ENCODE results near the gene GOLGA6L7. TPM values are rescaled to one million over a fixed set of nuclear protein-coding genes. Genes with fewer than 3 reads are reported as not detected.

The GOLGA6L7 gene
- total RNA-seq, 1 experiment from 2014 or later, result not detected

DNA sequence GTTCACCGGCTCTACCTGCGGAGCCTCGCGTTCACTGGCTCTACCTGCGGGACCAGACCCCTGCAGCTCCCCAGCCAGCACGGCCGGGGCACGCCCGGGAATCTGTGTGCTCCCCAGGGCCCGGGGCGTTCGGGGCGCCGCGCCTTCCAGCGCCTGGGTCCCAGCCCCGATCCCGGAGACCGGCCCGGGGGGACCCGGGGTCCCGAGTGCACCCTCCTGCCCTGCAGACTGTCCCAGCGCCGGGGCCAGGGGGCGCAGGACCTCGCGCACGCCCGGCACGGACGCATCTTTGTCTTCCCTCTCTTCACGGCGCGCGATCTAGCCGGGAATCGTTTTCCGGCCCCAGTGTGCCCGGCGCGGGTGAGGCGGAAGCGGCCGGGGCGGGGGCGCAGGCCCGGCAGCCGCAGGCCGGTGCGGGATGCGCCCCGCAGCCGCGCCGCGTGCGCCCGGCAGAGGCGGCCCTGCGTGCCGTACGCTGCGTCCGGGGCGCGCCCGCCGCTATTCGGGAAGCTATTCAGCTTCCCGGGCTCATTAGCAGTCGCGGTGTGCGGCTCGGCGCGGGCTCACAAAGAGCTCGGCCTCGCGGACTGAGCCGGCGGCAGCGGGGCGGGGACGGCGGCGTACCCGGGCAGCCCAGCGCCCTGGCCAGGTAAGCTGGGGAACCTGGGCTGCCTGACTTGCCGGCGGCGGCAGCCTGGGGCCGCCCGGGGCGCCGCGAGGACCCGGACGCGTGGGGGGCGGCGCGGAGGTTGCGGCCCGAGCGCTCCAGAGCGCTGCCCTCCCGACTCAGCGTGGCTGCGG lies 37.4 kb upstream of the GOLGA6L7 start, which contains the start of gene APBA2:
APBA2 (plus strand) TSS at position 345 of the 801 bp plus-strand sequence. CDS start 167,911 bp downstream, outside the sequence.
- H3K9me3 Mint-ChIP-seq (ENCODE audit: unreplicated experiment), result no peaks in the 10 kb centered on the region
- no peaks in the 10 kb centered on the region for H3K4me1 Mint-ChIP-seq (ENCODE audit: insufficient read depth, unreplicated experiment)
- ChIA-PET CTCF (interaction anchor here (0.5 kb wide), 1 partner anchor 15 kb away, joined by 3 read pairs; no protein-coding TSS in a partner anchor), POLR2A (no interaction called here)
- H3K27ac Mint-ChIP-seq (ENCODE audit: low read depth, unreplicated experiment), result no peak within 1 kb of the TSS
- no peaks in the 10 kb centered on the region for H3K27me3 Mint-ChIP-seq (ENCODE audit: insufficient read depth, unreplicated experiment)
- H3K36me3 Mint-ChIP-seq (ENCODE audit: insufficient read depth, unreplicated experiment), result peaks cover 6% of the 10 kb centered on the region
- intact Hi-C loops (cut with micrococcal nuclease), result no loop called here
- DNase-seq (ENCODE audit: unreplicated experiment), result no peak
- no TSS peak for BruUV-seq (replicated peaks)
- H3K4me3 Mint-ChIP-seq (ENCODE audit: unreplicated experiment), result no peak within 1 kb of the TSS
- TF ChIP-seq, protein P1, sequence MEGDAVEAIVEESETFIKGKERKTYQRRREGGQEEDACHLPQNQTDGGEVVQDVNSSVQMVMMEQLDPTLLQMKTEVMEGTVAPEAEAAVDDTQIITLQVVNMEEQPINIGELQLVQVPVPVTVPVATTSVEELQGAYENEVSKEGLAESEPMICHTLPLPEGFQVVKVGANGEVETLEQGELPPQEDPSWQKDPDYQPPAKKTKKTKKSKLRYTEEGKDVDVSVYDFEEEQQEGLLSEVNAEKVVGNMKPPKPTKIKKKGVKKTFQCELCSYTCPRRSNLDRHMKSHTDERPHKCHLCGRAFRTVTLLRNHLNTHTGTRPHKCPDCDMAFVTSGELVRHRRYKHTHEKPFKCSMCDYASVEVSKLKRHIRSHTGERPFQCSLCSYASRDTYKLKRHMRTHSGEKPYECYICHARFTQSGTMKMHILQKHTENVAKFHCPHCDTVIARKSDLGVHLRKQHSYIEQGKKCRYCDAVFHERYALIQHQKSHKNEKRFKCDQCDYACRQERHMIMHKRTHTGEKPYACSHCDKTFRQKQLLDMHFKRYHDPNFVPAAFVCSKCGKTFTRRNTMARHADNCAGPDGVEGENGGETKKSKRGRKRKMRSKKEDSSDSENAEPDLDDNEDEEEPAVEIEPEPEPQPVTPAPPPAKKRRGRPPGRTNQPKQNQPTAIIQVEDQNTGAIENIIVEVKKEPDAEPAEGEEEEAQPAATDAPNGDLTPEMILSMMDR (IDR thresholded peaks at IDR 0.05; ENCODE audit: unreplicated experiment), result no peak

DNA sequence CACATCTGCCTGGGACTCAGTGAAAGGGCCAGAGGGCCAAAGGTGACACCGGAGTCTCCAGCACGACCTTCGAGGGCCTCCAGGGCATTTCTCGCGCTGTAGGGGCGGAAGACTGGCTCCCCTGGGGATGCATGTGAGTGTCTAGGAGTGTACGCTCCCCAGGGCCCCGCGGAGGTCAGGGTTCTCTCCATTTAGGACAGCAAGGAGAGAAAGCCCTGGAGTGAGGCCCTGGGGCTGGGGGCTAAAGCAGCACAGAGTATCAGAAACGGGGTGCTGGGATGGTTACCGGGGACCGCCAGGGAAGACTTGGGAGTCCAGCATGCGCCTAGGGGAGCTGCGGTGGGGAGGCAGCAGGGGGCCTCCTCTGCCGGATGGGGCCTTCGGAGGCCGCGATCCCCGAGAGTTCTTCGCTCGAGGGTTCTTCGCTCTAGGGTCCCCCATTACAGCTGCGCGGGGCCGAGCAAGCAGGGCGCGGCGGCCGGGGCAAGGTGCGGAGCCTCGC lies 36.7 kb upstream of the GOLGA6L7 start:
- H3K4me1 Mint-ChIP-seq (ENCODE audit: insufficient read depth, unreplicated experiment), result no peaks in the 10 kb centered on the region
- TF ChIP-seq, protein P1 (IDR thresholded peaks at IDR 0.05; ENCODE audit: unreplicated experiment), result no peak
- ChIA-PET POLR2A (no interaction called here), CTCF (no interaction called here)
- H3K36me3 Mint-ChIP-seq (ENCODE audit: insufficient read depth, unreplicated experiment), result peaks cover 6% of the 10 kb centered on the region
- no peaks in the 10 kb centered on the region for H3K9me3 Mint-ChIP-seq (ENCODE audit: unreplicated experiment)
- no peak overlapping the region for H3K4me3 Mint-ChIP-seq (ENCODE audit: unreplicated experiment)
- no peak overlapping the region for H3K27ac Mint-ChIP-seq (ENCODE audit: low read depth, unreplicated experiment)
- no peak for DNase-seq (ENCODE audit: unreplicated experiment)
- H3K27me3 Mint-ChIP-seq (ENCODE audit: insufficient read depth, unreplicated experiment), result no peaks in the 10 kb centered on the region
- intact Hi-C loops (cut with micrococcal nuclease), result no loop called here
- BruUV-seq (replicated peaks), result no TSS peak

DNA sequence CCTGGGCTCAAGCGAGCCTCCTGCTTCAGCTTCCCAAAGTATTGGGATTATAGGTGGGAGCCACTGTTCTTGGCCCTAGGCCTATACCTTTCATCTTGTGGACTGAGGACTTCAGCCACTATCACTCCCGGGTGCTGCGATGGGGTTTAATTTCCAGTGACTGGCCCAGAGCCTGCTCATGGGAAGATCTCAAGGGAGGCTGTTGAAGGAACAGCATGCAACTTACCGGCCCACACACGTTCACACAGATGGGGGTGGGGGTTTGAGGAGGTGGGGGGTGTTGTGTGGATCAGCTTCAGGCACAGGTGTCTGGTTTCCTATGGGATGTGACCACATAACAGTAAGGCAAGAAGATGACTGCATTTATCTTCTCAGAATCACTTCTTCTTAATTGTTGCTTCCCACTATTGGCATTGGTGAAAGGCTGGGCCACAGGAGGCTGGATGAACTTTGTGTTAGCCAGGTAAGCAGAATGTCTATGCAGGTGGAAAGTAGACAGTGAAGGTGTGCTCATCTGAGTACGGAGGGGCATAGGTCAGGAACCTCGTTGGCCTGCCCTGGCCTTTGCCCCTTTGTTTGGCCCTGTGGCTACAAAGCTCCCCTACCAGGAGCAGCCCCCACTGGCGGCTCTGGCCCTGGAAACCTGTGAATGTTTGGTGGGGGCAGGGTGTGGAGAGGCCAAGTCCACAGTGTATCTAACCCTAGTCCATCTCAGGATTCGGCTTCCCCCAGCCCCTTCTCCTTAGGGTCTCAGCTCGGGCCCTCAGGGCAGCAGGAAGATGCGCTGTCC lies 35.9 kb upstream of the GOLGA6L7 start:
- POLR2A ChIA-PET, result no interaction called here
- H3K9me3 Mint-ChIP-seq (ENCODE audit: unreplicated experiment), result no peaks in the 10 kb centered on the region
- no peaks in the 10 kb centered on the region for H3K4me1 Mint-ChIP-seq (ENCODE audit: insufficient read depth, unreplicated experiment)
- intact Hi-C loops (cut with micrococcal nuclease), result no loop called here
- BruUV-seq (replicated peaks), result no TSS peak
- no peak overlapping the region for H3K4me3 Mint-ChIP-seq (ENCODE audit: unreplicated experiment)
- CTCF ChIA-PET, result no interaction called here
- H3K27me3 Mint-ChIP-seq (ENCODE audit: insufficient read depth, unreplicated experiment), result no peaks in the 10 kb centered on the region
- H3K36me3 Mint-ChIP-seq (ENCODE audit: insufficient read depth, unreplicated experiment), result peaks cover 6% of the 10 kb centered on the region
- TF ChIP-seq, protein P1 (IDR thresholded peaks at IDR 0.05; ENCODE audit: unreplicated experiment), result no peak
- no peak for DNase-seq (ENCODE audit: unreplicated experiment)
- H3K27ac Mint-ChIP-seq (ENCODE audit: low read depth, unreplicated experiment), result no peak overlapping the region

DNA sequence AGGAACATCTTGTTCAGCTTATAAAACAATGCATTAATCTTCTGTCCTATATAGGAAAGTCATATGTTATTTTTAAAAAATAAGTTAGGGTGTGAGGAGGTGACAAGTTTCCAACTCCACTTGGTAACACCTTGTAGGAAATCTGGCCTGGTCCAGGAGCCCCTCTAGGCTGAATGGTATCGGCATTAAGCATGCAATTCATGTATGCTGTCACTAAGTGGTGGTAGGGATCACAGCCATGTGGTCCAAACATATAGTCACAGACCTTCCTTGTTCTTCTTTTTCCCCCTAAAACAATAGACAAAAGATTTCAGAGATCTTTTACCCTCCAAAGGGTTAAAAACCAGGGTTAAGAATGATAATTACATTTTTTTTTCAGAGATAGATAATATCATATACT lies 33.2 kb upstream of the GOLGA6L7 start:
- Mint-ChIP-seq H3K4me1 (ENCODE audit: insufficient read depth, unreplicated experiment) (no peaks in the 10 kb centered on the region), H3K9me3 (ENCODE audit: unreplicated experiment) (no peaks in the 10 kb centered on the region), H3K4me3 (ENCODE audit: unreplicated experiment) (no peak overlapping the region), H3K27me3 (ENCODE audit: insufficient read depth, unreplicated experiment) (no peaks in the 10 kb centered on the region), H3K36me3 (ENCODE audit: insufficient read depth, unreplicated experiment) (no peaks in the 10 kb centered on the region), H3K27ac (ENCODE audit: low read depth, unreplicated experiment) (peak overlapping the region; percentile 20)
- intact Hi-C loops (cut with micrococcal nuclease), result no loop called here
- CTCF ChIA-PET, result interaction anchor here (0.7 to 0.8 kb wide), 2 partner anchors 94 to 123 kb away, joined by 3 read pairs; no protein-coding TSS in a partner anchor
- no TSS peak for BruUV-seq (replicated peaks)
- TF ChIP-seq, protein P1 (IDR thresholded peaks at IDR 0.05; ENCODE audit: unreplicated experiment), result no peak
- no peak for DNase-seq (ENCODE audit: unreplicated experiment)
- POLR2A ChIA-PET, result no interaction called here

All from MCF 10A (cell line).